Measurements from ENCODE around the gene YWHAE. TPM values are rescaled to one million over a fixed set of nuclear protein-coding genes. Genes with fewer than 3 reads are reported as not detected.

YWHAE gene
- total and polyA plus RNA-seq, 2 donors (not counting 1 experiment from before 2014, with no cell fraction given): 364 to 1,742 TPM

GRCh38 chr17:1374431-1375177 lies 25.4 kb downstream of the YWHAE start:
- no peak for TF ChIP-seq CTCF (conservative IDR thresholded peaks at IDR 0.05 in 1 of 2, IDR thresholded peaks at IDR 0.05 in 1 of 2; ENCODE audit: low read depth in 1 of 2, low read length in 2 of 2)
- TF ChIP-seq EZH2 (IDR thresholded peaks at IDR 0.05; ENCODE audit: low read length, missing control alignments): no peak
- Histone ChIP-seq H3K79me2 (ENCODE audit: control insufficient read depth, insufficient read depth, low read length) (peaks cover 99% of the 10 kb centered on the region), H3K36me3 (ENCODE audit: control insufficient read depth, insufficient read depth, low read length) (no peaks in the 10 kb centered on the region), H3K9me3 (ENCODE audit: control insufficient read depth, insufficient read depth, low read depth, low read length) (no peaks in the 10 kb centered on the region), H3K27ac (ENCODE audit: insufficient read depth, low read length) (no peak overlapping the region), H3K27me3 (ENCODE audit: control insufficient read depth, insufficient read depth, low read length) (no peaks in the 10 kb centered on the region), H3K4me2 (ENCODE audit: extremely low read depth, insufficient read depth, low read length) (no peak overlapping the region), H4K20me1 (ENCODE audit: control insufficient read depth, extremely low read depth, insufficient read depth, low read length) (peaks cover 15% of the 10 kb centered on the region), H3K9ac (ENCODE audit: insufficient read depth, low read length) (no peak overlapping the region), H3K4me1 (ENCODE audit: control insufficient read depth, extremely low read depth, insufficient read depth, low read length) (peaks cover 10% of the 10 kb centered on the region), H3K4me3 (replicated peaks in 1 of 4; ENCODE audit: control extremely low read depth in 1 of 4, insufficient read depth in 1 of 4, low read depth in 3 of 4, low read length in 4 of 4) (no peak overlapping the region), H2AFZ (ENCODE audit: low read length) (no peak overlapping the region)
- peak in 1 of 2 donors; percentile 52 for DNase-seq (ENCODE audit: low read depth in 2 of 2)

GRCh38 chr17:1373707-1374237 lies 26.2 kb downstream of the YWHAE start:
- no peak overlapping the region for H3K4me2 ChIP-seq (ENCODE audit: extremely low read depth, insufficient read depth, low read length)
- TF ChIP-seq EZH2 (IDR thresholded peaks at IDR 0.05; ENCODE audit: low read length, missing control alignments) (no peak), CTCF (conservative IDR thresholded peaks at IDR 0.05 in 1 of 2, IDR thresholded peaks at IDR 0.05 in 1 of 2; ENCODE audit: low read depth in 1 of 2, low read length in 2 of 2) (no peak)
- no peak overlapping the region for H3K9ac ChIP-seq (ENCODE audit: insufficient read depth, low read length)
- no peak for DNase-seq (ENCODE audit: low read depth in 2 of 2)
- no peaks in the 10 kb centered on the region for H3K36me3 ChIP-seq (ENCODE audit: control insufficient read depth, insufficient read depth, low read length)
- H2AFZ ChIP-seq (ENCODE audit: low read length): no peak overlapping the region
- peaks cover 15% of the 10 kb centered on the region for H4K20me1 ChIP-seq (ENCODE audit: control insufficient read depth, extremely low read depth, insufficient read depth, low read length)
- peaks cover 99% of the 10 kb centered on the region for H3K79me2 ChIP-seq (ENCODE audit: control insufficient read depth, insufficient read depth, low read length)
- no peaks in the 10 kb centered on the region for H3K9me3 ChIP-seq (ENCODE audit: control insufficient read depth, insufficient read depth, low read depth, low read length)
- H3K4me3 ChIP-seq (replicated peaks in 1 of 4; ENCODE audit: control extremely low read depth in 1 of 4, insufficient read depth in 1 of 4, low read depth in 3 of 4, low read length in 4 of 4): no peak overlapping the region
- H3K27me3 ChIP-seq (ENCODE audit: control insufficient read depth, insufficient read depth, low read length): no peaks in the 10 kb centered on the region
- H3K4me1 ChIP-seq (ENCODE audit: control insufficient read depth, extremely low read depth, insufficient read depth, low read length): peaks cover 10% of the 10 kb centered on the region
- no peak overlapping the region for H3K27ac ChIP-seq (ENCODE audit: insufficient read depth, low read length)

- no peak overlapping the region for H3K4me3 ChIP-seq (replicated peaks in 1 of 4; ENCODE audit: control extremely low read depth in 1 of 4, insufficient read depth in 1 of 4, low read depth in 3 of 4, low read length in 4 of 4)
- H3K4me2 ChIP-seq (ENCODE audit: extremely low read depth, insufficient read depth, low read length): no peak overlapping the region
- H3K9me3 ChIP-seq (ENCODE audit: control insufficient read depth, insufficient read depth, low read depth, low read length): no peaks in the 10 kb centered on the region
- no peak overlapping the region for H2AFZ ChIP-seq (ENCODE audit: low read length)
- H3K9ac ChIP-seq (ENCODE audit: insufficient read depth, low read length): no peak overlapping the region
- no peaks in the 10 kb centered on the region for H3K36me3 ChIP-seq (ENCODE audit: control insufficient read depth, insufficient read depth, low read length)
- H3K4me1 ChIP-seq (ENCODE audit: control insufficient read depth, extremely low read depth, insufficient read depth, low read length): peaks cover 15% of the 10 kb centered on the region
- no peak for DNase-seq (ENCODE audit: low read depth in 2 of 2)
- TF ChIP-seq EZH2 (IDR thresholded peaks at IDR 0.05; ENCODE audit: low read length, missing control alignments): no peak
- H3K79me2 ChIP-seq (ENCODE audit: control insufficient read depth, insufficient read depth, low read length): peaks cover 100% of the 10 kb centered on the region
- peaks cover 11% of the 10 kb centered on the region for H4K20me1 ChIP-seq (ENCODE audit: control insufficient read depth, extremely low read depth, insufficient read depth, low read length)
- H3K27ac ChIP-seq (ENCODE audit: insufficient read depth, low read length): no peak overlapping the region
- no peaks in the 10 kb centered on the region for H3K27me3 ChIP-seq (ENCODE audit: control insufficient read depth, insufficient read depth, low read length)
Observed at GRCh38 chr17:1372618-1373017, 27.4 kb downstream of the YWHAE start.
